HTR-8/SVneo (cell line): Measurements from ENCODE around the gene PRKRA.
"Not testable (repeated sequence)": the region's sequence is repeated elsewhere in the genome, so short reads cannot be mapped to it uniquely, and the experiment has no call there.

Experiments
- DNase-seq: peaks from one replicate; pipeline ENCODE4 v3.0.0; 2011; ENCODE audit warnings: low spot score, mixed read lengths; ENCODE audit not compliant: insufficient read length
- FAIRE-seq: peaks from 2 replicates; lab custom pipeline; 2011; peaks lifted over from hg19 to GRCh38; lab: Jason Lieb, UNC

PRKRA gene

DNA sequence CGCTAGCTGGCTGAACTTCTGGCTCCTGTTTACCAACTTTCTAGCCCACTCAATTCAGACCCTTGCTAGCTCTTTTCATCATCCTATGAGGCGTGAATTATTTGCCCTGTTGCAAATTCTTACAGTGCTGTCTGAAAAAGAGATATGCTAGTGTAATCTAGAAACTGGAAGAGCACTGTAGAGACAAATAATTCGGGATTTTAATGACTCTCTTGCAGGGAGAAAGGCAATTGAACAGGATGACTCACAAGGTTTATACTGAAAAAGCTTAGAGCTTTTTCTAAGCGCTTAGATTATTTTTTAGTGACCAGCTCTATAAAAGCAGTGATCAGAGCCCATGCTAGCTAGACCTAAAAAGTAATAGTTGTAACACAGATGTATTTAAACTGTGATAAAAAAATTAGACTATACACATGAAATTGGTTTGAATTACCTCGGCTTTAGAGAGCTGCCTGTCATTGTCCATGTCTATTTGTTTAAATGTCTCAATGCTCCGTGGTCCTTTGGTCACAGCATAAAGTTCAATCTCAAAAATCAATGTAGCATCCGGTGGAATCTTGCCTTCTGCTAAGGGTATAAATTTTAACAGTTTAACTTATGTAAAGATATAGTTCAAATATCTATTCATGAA lies 18.4 kb upstream of the PRKRA start:
- no peak for DNase-seq
- no peak for FAIRE-seq

GRCh38 chr2:178457390-178457886 lies 6.5 kb upstream of the PRKRA start:
- FAIRE-seq (no peak), DNase-seq (no peak)

GRCh38 chr2:178455947-178456346 lies 5.0 kb upstream of the PRKRA start:
- FAIRE-seq (no peak), DNase-seq (no peak)

GRCh38 chr2:178452870-178453269 lies 1.9 kb upstream of the PRKRA start:
- FAIRE-seq (no peak), DNase-seq (no peak)

GRCh38 chr2:178452334-178452733 lies 1.4 kb upstream of the PRKRA start:
- no peak for FAIRE-seq
- DNase-seq = no peak

GRCh38 chr2:178450524-178450773 lies 526 bp downstream of the PRKRA start:
- DNase-seq = no peak
- no peak for FAIRE-seq

DNA sequence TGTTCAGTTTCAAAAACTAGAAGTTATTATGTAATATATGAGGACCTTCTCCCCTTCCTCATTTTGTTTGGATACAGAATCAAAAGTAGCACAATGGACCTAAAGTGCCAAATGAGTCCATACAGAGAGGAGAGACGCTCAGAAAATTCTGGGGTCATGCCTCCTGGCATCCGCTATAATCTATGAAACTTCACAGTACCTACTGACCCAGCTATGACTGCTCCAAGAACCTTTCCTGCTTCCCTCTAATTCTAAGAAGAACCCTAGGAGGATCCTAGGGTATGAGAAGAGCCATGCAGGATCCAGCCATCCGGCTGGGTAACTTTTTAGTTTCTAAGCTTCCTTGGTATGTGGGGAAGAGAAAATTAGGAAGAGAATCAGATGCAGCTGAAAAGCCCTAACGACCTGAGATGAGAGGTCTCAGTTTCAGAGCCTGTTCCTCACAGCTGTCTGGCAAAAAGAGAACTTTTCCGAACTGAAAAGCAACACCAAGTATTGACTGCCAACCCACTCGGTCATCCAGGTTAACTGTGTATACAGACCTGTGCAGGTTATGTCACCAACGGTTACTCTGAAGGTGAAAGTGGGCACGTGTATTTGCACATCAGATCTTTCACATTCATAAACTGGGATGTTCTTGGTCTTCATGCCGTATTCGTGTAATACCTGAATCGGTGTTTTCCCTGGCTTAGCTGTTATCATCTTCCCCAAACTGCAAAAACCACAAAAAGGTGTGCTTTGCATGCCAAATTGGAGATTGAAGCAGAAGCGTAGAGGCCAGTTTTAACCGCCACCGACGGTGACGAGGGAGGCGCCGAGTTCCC lies 1.1 kb downstream of the PRKRA start:
- DNase-seq (no peak), FAIRE-seq (no peak)

DNA sequence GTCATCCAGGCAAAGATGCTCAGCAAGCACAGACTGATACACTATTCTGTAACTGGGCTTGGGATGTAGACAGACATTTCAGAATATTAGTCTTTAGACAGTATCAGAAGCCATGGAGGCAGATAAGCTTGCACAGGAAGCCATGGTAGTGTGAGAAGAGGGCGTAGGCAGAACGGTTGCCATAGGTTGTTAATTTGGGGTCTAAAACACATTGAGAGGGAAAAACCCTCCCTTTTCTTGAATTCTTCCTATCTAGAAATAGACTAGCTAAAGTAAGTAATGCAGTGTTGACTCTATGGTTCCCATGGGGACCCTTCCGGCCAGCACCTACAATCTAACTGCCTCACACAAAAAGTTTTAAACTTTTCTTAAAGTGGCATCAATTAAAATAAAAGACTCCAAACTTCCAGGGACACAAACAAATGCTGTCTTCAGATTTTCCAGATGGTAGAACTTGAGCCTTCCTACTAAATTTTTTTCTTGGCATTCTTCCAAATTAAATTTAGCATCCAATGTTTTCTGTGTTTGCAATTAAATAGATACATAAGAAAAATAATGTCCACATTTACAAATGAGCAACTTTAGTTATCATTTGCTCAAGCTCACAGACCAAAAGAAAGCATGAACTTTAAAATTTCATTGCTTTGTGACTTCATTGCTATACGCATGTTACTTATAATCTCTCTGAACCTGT lies 1.9 kb downstream of the PRKRA start:
- DNase-seq = no peak
- no peak for FAIRE-seq

- no peak for FAIRE-seq
- DNase-seq = no peak
Measured at GRCh38 chr2:178441426-178441825, 9.5 kb downstream of the PRKRA start.

- DNase-seq (no peak), FAIRE-seq (no peak)
Measured at GRCh38 chr2:178436662-178437061, 14.3 kb downstream of the PRKRA start.

DNA sequence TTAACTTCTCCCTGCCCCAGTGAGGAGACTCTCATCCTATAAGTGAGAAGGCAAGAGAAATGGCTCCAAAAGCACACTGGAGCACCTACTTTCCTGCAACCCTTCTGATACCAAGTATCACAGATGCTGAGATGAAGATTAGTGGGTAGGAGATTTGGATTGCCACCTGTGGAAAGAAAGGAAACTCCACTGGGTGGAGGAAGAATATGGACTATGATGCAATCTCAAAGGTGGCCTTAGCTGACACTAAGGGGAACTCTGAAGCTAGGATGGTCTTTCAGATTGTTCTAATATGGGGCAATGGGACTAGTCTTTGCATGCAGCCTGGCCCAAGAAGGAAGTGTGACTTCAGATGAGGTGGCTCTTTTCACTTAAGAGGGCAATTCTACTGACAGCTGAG lies 21.6 kb downstream of the PRKRA start:
- DNase-seq (no peak), FAIRE-seq (no peak)

- DNase-seq (no peak), FAIRE-seq (no peak)
Measured at GRCh38 chr2:178428396-178428806, 22.6 kb downstream of the PRKRA start.

DNA sequence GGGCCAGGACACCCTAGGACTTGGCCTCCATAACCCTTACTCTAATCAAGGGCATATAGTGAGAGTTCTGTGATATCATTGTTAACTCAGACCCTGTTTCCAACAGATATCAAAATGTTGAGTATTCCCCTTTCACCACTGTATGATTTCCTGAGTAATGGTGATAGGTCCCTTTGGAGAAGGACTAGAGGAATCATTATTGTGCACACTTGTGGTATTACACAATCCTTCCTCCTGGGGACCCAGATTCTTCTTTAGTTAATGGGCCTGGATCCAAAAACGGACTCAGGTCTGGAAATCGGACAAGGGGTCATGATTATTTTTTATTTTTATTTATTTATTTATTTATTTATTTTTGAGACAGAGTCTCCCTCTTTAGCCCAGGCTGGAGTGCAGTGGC lies 23.5 kb downstream of the PRKRA start:
- FAIRE-seq (no peak), DNase-seq (no peak)

GRCh38 chr2:178426388-178426787 lies 24.6 kb downstream of the PRKRA start:
- no peak for FAIRE-seq
- no peak for DNase-seq

DNA sequence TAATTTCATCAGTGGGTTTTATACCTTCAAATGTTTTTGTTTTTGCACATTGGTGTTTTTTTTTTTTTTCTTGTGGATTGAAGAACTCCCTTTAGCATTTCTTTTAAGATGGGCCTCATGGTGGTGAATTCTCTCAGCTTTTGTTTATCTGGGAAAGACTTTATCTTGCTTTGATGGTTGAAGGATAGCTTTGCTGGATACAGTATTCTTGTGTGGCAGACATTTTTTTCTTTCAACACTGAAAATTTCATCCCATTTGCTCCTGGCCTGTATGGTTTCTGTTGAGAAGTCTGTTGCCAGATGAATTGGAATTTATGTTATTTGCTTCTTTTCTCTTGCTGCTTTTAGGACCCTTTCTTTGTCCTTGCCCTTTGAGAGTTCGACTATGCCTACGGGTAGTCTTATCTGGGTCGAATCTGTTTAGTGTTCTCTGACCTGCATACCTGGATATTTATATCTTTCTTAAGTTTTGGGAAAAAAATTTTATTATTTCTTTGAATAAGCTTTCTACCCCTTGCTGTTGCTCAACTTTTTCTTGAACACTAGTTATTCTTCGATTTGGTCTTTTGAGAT lies 25.6 kb downstream of the PRKRA start:
- no peak for FAIRE-seq
- DNase-seq = no peak

DNA sequence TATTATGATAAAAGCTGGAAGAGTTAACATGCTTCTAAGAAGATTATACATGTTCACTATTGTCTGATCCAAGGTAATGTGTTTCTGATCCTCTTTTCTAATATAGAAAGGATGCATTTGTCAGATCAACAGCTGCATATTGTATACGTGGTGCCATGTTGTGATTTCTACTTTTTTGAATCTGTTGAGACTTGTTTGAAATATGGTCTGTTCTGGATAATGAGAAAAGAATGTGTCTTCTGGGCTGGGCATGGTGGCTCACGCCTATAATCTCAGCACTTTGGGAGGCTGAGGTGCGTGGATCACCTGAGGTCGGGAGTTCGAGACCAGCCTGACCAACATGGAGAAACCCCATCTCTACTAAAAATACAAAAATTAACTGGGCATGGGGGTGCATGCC lies 27.2 kb downstream of the PRKRA start:
- not testable (repeated sequence) for DNase-seq, FAIRE-seq

DNA sequence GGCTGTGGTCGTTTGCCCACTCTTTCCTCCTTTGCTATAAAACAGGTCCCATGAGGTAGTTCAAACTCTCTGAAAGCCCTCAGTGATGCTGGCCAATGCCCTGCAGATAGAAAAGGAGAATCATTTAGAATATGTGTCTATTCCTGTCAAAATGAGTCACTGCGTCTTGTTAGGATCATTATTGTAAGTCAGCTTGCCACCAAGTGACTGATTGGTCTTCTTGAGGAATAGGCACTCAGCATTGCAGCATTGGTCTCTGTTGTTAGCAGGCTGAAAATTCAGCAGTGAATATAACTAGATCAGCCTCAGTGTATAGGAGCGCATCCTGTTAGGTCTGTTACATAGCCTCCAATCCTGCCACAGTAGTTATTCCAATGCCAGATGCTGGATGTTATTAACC lies 28.9 kb downstream of the PRKRA start:
- no peak for FAIRE-seq
- DNase-seq = no peak

- no peak for DNase-seq
- FAIRE-seq = no peak
Measured at GRCh38 chr2:178420463-178420999, 30.4 kb downstream of the PRKRA start.

DNA sequence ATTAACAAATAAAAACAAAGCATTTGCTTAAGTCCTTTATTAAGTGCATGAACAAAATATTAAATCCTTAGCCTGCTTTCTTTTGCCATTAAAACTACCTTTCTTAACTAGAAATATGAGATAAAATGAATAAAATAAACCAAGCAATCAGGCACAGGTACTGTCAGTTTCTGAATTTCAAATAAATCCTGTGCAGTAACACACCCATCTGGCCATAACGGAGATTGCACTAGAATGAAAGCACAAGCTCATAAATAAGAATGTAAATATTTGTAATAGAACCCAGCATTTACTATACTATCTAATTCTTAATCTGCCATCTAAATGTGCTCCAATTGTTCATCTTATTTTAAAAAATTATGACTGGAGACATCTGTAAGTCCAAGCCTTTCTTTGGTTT lies 31.9 kb downstream of the PRKRA start:
- no peak for FAIRE-seq

DNA sequence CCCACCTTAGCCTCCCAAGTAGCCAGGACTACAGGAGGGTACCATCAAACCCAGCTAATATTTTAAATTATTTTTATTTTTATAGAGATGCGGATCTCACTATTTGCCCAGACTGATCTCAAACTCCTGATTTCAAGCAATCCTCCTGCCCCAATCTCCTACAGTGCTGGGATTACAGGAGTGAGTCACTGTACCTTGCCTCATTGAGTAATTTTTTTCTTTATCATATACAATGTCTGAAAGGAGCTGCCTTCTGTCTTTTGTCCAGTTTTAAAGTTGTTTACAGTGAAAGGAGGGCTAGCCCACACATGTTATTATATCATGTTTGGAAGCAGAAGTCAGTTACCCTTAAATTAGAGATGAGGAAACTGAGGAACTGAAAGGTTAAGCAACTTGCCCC lies 32.5 kb downstream of the PRKRA start:
- FAIRE-seq (no peak), DNase-seq (no peak)

More for the DNA sequence above, 31.9 kb downstream of the PRKRA start:
- DNase-seq = no peak

DNA sequence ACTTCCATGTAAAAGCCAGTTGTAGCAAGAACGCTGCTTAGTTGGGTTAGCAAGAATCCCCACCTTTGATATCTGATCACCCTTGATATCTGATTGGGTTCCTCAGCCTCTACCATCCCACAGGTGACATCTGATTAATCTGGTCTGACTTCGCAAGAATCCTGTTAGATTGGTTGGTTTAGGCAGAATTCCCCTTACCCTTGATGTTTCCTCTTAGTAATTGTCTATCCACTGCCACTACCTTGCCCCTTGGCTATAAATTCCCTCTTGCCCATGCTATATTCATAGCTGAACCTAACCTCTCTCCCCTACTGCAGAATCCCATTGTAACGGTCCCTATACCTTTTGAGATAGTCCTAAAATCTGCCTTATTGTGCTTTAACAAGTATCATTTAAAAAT lies 33.1 kb downstream of the PRKRA start:
- DNase-seq (no peak), FAIRE-seq (no peak)
